Measurements from ENCODE around the gene ADGRD1. TPM values are rescaled to one million over a fixed set of nuclear protein-coding genes. Genes with fewer than 3 reads are reported as not detected.

Gene ADGRD1
- total and polyA plus RNA-seq, 2 of the 8 experiments (the other 6 are each of a cell fraction or from before 2014, with no cell fraction given) = 0.36 to 0.48 TPM

DNA sequence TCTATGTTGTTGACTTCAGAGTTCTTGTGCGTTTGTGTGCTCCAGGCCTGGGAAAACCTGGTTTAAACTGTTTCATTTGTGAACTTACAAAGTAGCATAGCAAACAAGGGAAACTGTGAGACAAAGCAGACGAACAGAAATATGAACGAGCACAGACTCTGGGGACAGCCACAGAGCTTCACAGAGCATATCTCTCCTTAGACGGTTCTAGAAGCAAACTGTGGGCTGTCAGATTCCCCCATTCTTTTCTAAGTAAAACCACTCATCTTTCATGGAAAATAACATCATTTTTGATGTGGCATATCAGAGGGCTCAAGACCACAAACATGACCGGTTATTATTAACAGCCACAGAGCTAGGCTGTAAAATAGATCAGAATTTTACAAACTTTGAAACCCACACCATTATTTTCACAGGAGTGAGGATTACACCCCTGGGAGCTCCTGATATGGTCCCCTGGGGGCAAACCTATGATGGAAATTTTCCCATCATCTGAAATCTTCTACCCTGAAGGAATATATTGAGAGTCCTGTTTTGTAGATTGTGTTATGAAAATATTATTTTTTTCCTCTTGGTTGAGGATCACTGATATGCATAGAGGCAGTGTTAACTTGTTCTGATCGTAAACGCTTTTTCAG is 102.0 kb downstream of the ADGRD1 start:
- Histone ChIP-seq H2BK12ac (ENCODE audit: low read depth, low read length) (no peak overlapping the region), H3K56ac (replicated peaks; ENCODE audit: insufficient read length, low read depth, low read length) (no peak overlapping the region), H3K9ac (replicated peaks in 1 of 4; ENCODE audit: extremely low read depth in 1 of 4, low read depth in 3 of 4, low read length in 3 of 4) (no peak overlapping the region), H3K79me1 (ENCODE audit: low read depth, low read length) (no peaks in the 10 kb centered on the region), H3K14ac (ENCODE audit: insufficient read length) (no peak overlapping the region), H4K8ac (ENCODE audit: extremely low read depth, insufficient read depth, low read length) (no peak overlapping the region), H4K20me1 (replicated peaks in 1 of 2; ENCODE audit: control insufficient read depth in 1 of 2, insufficient read depth in 2 of 2, low read length in 2 of 2) (no peaks in the 10 kb centered on the region), H4K91ac (replicated peaks; ENCODE audit: insufficient read length, low read length) (no peak overlapping the region), H3K18ac (ENCODE audit: extremely low read depth, low read length) (no peak overlapping the region), H3K27ac (ENCODE audit: low read depth, low read length) (no peak overlapping the region), H2BK120ac (replicated peaks; ENCODE audit: low read depth, low read length) (no peak overlapping the region), H2AFZ (ENCODE audit: low read length) (no peak overlapping the region), H3K36me3 (ENCODE audit: control insufficient read depth in 2 of 4, insufficient read depth in 4 of 4, low read length in 3 of 4) (no peaks in the 10 kb centered on the region), H2BK20ac (ENCODE audit: low read length) (no peak overlapping the region), H3K23ac (ENCODE audit: insufficient read length) (no peak overlapping the region), H3K27me3 (replicated peaks in 1 of 4; ENCODE audit: control insufficient read depth in 3 of 4, extremely low read depth in 1 of 4, insufficient read depth in 3 of 4, low read length in 3 of 4) (no peaks in the 10 kb centered on the region), H2AK5ac (ENCODE audit: low read depth, low read length) (no peak overlapping the region), H3K4me1 (replicated peaks in 1 of 4; ENCODE audit: control insufficient read depth in 3 of 4, insufficient read depth in 4 of 4, low read length in 3 of 4) (no peaks in the 10 kb centered on the region), H3K23me2 (ENCODE audit: low read depth, low read length) (no peaks in the 10 kb centered on the region), H3K4me2 (ENCODE audit: insufficient read depth in 1 of 2, low read depth in 2 of 2, low read length in 2 of 2) (no peak overlapping the region), H3K4me3 (ENCODE audit: extremely low read depth in 1 of 4, insufficient read depth in 2 of 4, low read depth in 3 of 4, low read length in 4 of 4) (no peak overlapping the region), H2BK5ac (ENCODE audit: low read depth, low read length) (no peak overlapping the region), H4K5ac (ENCODE audit: insufficient read length, low read depth, low read length) (no peak overlapping the region), H2BK15ac (ENCODE audit: low read length) (no peak overlapping the region), H3K4ac (replicated peaks; ENCODE audit: insufficient read length, low read depth, low read length) (no peak overlapping the region), H3K79me2 (ENCODE audit: control insufficient read depth in 1 of 2, insufficient read depth in 2 of 2, low read length in 2 of 2) (no peaks in the 10 kb centered on the region), H3K9me3 (ENCODE audit: insufficient read depth in 2 of 2, low read depth in 1 of 2, low read length in 1 of 2) (no peaks in the 10 kb centered on the region)
- DNase-seq (ENCODE audit: low read depth in 1 of 2, low spot score in 2 of 2) = no peak
- POLR2A ChIA-PET (ENCODE audit: partially characterized antibody) = no interaction called here
- WGBS, 2 experiments (ENCODE audit: extremely low coverage in 1 of 2, insufficient coverage in 1 of 2, insufficient read length in 1 of 2, insufficient replicate concordance in 2 of 2, low coverage in 1 of 2, low lambda C conversion rate in 2 of 2, missing lambda C conversion rate in 1 of 2) = 84% methylated on average over 7 of the region's 7 CpGs; no CpG with 5 or more reads in 1 of the 2 experiments
- FAIRE-seq = no peak
- CTCF ChIA-PET (ENCODE audit: partially characterized antibody) = interaction anchor here (0.8 to 1.9 kb wide), 2 partner anchors 77 to 519 kb away, joined by 3 to 6 read pairs; no protein-coding TSS in a partner anchor
- TF ChIP-seq EZH2 (IDR thresholded peaks at IDR 0.05; ENCODE audit: low read depth, low read length, severe bottlenecking) (no peak), CBX8 (IDR thresholded peaks at IDR 0.05; ENCODE audit: borderline replicate concordance, low read depth, low read length) (no peak), FOSL1 (IDR thresholded peaks at IDR 0.05; ENCODE audit: insufficient read depth, low read depth, low read length) (no peak), BCL11A (IDR thresholded peaks at IDR 0.05; ENCODE audit: low read depth in 2 of 2, low read length in 2 of 2) (no peak), BRCA1 (IDR thresholded peaks at IDR 0.05; ENCODE audit: low read depth, low read length) (no peak), ZNF274 (IDR thresholded peaks at IDR 0.05; ENCODE audit: borderline replicate concordance, extremely low read depth, low read length) (no peak), CBX5 (IDR thresholded peaks at IDR 0.05; ENCODE audit: low read depth, low read length) (no peak), SUZ12 (IDR thresholded peaks at IDR 0.05; ENCODE audit: low read length) (no peak), YY1 (IDR thresholded peaks at IDR 0.05; ENCODE audit: low read depth, low read length) (no peak)
- TF ChIP-seq, protein P1, sequence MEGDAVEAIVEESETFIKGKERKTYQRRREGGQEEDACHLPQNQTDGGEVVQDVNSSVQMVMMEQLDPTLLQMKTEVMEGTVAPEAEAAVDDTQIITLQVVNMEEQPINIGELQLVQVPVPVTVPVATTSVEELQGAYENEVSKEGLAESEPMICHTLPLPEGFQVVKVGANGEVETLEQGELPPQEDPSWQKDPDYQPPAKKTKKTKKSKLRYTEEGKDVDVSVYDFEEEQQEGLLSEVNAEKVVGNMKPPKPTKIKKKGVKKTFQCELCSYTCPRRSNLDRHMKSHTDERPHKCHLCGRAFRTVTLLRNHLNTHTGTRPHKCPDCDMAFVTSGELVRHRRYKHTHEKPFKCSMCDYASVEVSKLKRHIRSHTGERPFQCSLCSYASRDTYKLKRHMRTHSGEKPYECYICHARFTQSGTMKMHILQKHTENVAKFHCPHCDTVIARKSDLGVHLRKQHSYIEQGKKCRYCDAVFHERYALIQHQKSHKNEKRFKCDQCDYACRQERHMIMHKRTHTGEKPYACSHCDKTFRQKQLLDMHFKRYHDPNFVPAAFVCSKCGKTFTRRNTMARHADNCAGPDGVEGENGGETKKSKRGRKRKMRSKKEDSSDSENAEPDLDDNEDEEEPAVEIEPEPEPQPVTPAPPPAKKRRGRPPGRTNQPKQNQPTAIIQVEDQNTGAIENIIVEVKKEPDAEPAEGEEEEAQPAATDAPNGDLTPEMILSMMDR (IDR thresholded peaks at IDR 0.05; ENCODE audit: control extremely low read depth in 1 of 3, insufficient read depth in 1 of 3, low read depth in 1 of 3, low read length in 3 of 3) = no peak

Data from H1 (cell line).